DOHH2 (cell line): ENCODE results near the gene IRGC.

ENCODE experiments used
- EZH2phosphoT487 ChIP-seq: fragments of 200-600 bp; sonication (generic); IDR thresholded peaks from 2 replicates; pipeline ENCODE4 v1.6.1; 2017; ENCODE audit warnings: borderline replicate concordance, mild to moderate bottlenecking, antibody characterized with exemption, low read length, moderate library complexity, mixed read lengths
- TF ChIP-seq, protein P1 (sequence below): fragments of 200-600 bp; sonication (generic); IDR thresholded peaks from one replicate; pipeline ENCODE4 v1.5.1; 2014; ENCODE audit warnings: antibody characterized with exemption, mild to moderate bottlenecking, low read depth, low read length; ENCODE audit not compliant: poor library complexity, severe bottlenecking

DNA sequence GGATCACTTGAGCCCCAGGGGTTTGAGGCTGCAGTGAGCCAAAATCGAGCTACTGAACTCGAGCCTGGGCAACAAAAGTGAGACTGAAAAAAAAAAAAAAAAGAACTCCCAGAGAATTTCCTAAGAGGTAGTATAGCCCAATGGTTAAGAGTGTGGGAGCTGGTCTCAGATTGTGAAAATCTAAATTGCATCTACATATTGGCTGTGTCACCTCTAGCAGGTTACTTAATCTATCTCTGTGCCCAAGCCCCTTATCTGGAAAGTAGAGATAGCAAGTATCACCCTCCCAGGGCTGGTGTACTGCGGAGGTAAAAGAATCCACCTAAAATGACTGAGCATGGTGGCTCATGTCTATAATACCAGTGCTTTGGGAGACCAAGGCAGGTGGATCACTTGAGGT is 42.2 kb upstream of the IRGC start:
- no peak for TF ChIP-seq EZH2phosphoT487
- TF ChIP-seq, protein P1, sequence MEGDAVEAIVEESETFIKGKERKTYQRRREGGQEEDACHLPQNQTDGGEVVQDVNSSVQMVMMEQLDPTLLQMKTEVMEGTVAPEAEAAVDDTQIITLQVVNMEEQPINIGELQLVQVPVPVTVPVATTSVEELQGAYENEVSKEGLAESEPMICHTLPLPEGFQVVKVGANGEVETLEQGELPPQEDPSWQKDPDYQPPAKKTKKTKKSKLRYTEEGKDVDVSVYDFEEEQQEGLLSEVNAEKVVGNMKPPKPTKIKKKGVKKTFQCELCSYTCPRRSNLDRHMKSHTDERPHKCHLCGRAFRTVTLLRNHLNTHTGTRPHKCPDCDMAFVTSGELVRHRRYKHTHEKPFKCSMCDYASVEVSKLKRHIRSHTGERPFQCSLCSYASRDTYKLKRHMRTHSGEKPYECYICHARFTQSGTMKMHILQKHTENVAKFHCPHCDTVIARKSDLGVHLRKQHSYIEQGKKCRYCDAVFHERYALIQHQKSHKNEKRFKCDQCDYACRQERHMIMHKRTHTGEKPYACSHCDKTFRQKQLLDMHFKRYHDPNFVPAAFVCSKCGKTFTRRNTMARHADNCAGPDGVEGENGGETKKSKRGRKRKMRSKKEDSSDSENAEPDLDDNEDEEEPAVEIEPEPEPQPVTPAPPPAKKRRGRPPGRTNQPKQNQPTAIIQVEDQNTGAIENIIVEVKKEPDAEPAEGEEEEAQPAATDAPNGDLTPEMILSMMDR = no peak
